H1 (cell line): ENCODE measurements around the gene PARD3. TPM values are rescaled to one million over a fixed set of nuclear protein-coding genes. Genes with fewer than 3 reads are reported as not detected.

ENCODE experiments used
- CTCF ChIA-PET: fragments of 300-600 bp; sonication (Branson Sonifier 250); formaldehyde crosslinking; loops from one replicate; lab custom pipeline; 2021; ENCODE audit not compliant: partially characterized antibody; lab: Charles Lee
- POLR2A ChIA-PET: fragments of 300-600 bp; sonication (Branson Sonifier 250); formaldehyde crosslinking; loops from one replicate; lab custom pipeline; 2021; ENCODE audit warnings: inconsistent platforms; ENCODE audit not compliant: partially characterized antibody; lab: Charles Lee
- DNase-seq, 2 experiments: peaks; one replicate each; pipeline versions ENCODE4 v3.0.0 to v3.0.0-alpha.2; 2010 to 2022; ENCODE audit warnings: low spot score in 2 of 2, low read depth in 1 of 2, mixed read lengths in 1 of 2
- FAIRE-seq: peaks from 2 replicates; lab custom pipeline; 2011; peaks lifted over from hg19 to GRCh38; lab: Jason Lieb, UNC
- H2AFZ ChIP-seq: 2 replicates; pipeline ENCODE4 v1.8.1; 2012; ENCODE audit warnings: low read length, inconsistent platforms
- H2AK5ac ChIP-seq: 2 replicates; pipeline ENCODE4 v1.6.1; 2013; ENCODE audit warnings: low read depth, low read length
- H2BK120ac ChIP-seq: replicated peaks from 2 replicates; pipeline ENCODE3; 2013; ENCODE audit warnings: low read depth, low read length, inconsistent platforms
- H2BK12ac ChIP-seq: 2 replicates; pipeline ENCODE4 v1.6.1; 2013; ENCODE audit warnings: low read depth, low read length
- H2BK15ac ChIP-seq: 2 replicates; pipeline ENCODE4 v1.6.1; 2013; ENCODE audit warnings: low read length
- H2BK20ac ChIP-seq: 2 replicates; pipeline ENCODE4 v1.6.1; 2013; ENCODE audit warnings: low read length
- H2BK5ac ChIP-seq: 2 replicates; pipeline ENCODE4 v1.6.1; 2013; ENCODE audit warnings: low read depth, low read length
- H3K14ac ChIP-seq: 2 replicates; pipeline ENCODE4 v1.6.1; 2013; ENCODE audit warnings: inconsistent platforms; ENCODE audit not compliant: insufficient read length
- H3K18ac ChIP-seq: 2 replicates; pipeline ENCODE4 v1.6.1; 2013; ENCODE audit warnings: low read length; ENCODE audit errors: extremely low read depth
- H3K23ac ChIP-seq: 2 replicates; pipeline ENCODE4 v1.6.1; 2013; ENCODE audit warnings: inconsistent platforms; ENCODE audit not compliant: insufficient read length
- H3K23me2 ChIP-seq: 2 replicates; pipeline ENCODE4 v1.6.1; 2013; ENCODE audit warnings: low read depth, low read length
- H3K27ac ChIP-seq: 2 replicates; pipeline ENCODE4 v1.6.1; 2011; ENCODE audit warnings: low read depth, low read length, inconsistent platforms
- H3K27me3 ChIP-seq, 4 experiments: replicated peaks in 1 of 4; 1 replicate in 1 of 4; 2 replicates in 3 of 4; pipeline versions ENCODE4 v1.6.1 to v1.8.1; 2011 to 2013; ENCODE audit warnings: low read length in 3 of 4, mild to moderate bottlenecking in 3 of 4, inconsistent platforms in 2 of 4, mixed read lengths in 2 of 4, moderate library complexity in 1 of 4; ENCODE audit not compliant: control insufficient read depth in 3 of 4, insufficient read depth in 3 of 4; ENCODE audit errors: extremely low read depth in 1 of 4
- H3K36me3 ChIP-seq, 4 experiments: 2 replicates each; pipeline versions ENCODE4 v1.6.1 to v1.8.1; 2011 to 2013; ENCODE audit warnings: mild to moderate bottlenecking in 4 of 4, low read length in 3 of 4, moderate library complexity in 2 of 4, control low read depth in 1 of 4, inconsistent platforms in 1 of 4; ENCODE audit not compliant: insufficient read depth in 4 of 4, control insufficient read depth in 2 of 4
- H3K4ac ChIP-seq: replicated peaks from 2 replicates; pipeline ENCODE3; 2013; ENCODE audit warnings: low read length, low read depth, mixed read lengths, inconsistent platforms; ENCODE audit not compliant: insufficient read length
- H3K4me1 ChIP-seq, 4 experiments: replicated peaks in 1 of 4; 1 replicate in 1 of 4; 2 replicates in 3 of 4; pipeline versions ENCODE4 v1.6.1 to v1.8.1; 2011 to 2013; ENCODE audit warnings: low read length in 3 of 4, inconsistent platforms in 2 of 4, mixed read lengths in 1 of 4; ENCODE audit not compliant: insufficient read depth in 4 of 4, control insufficient read depth in 3 of 4
- H3K4me2 ChIP-seq, 2 experiments: 2 replicates each; pipeline versions ENCODE4 v1.6.1 to v1.8.1; 2011 to 2013; ENCODE audit warnings: low read depth in 2 of 2, low read length in 2 of 2, control low read depth in 1 of 2, inconsistent platforms in 1 of 2, mild to moderate bottlenecking in 1 of 2; ENCODE audit not compliant: insufficient read depth in 1 of 2
- H3K4me3 ChIP-seq, 4 experiments: fragments of 200-600, 300-600 bp in 1 of 4; sonication (generic), shearing (Covaris generic), sonication (Bioruptor Twin) in 1 of 4; 2 replicates each; pipeline versions ENCODE4 v1.5.1 to v1.8.1; 2011 to 2016; ENCODE audit warnings: low read length in 4 of 4, low read depth in 3 of 4, control low read depth in 2 of 4, inconsistent platforms in 2 of 4, mild to moderate bottlenecking in 2 of 4, mixed read lengths in 1 of 4, moderate library complexity in 1 of 4; ENCODE audit not compliant: insufficient read depth in 2 of 4; ENCODE audit errors: extremely low read depth in 1 of 4
- H3K56ac ChIP-seq: replicated peaks from 2 replicates; pipeline ENCODE3; 2013; ENCODE audit warnings: low read depth, mild to moderate bottlenecking, mixed read lengths, low read length, inconsistent platforms; ENCODE audit not compliant: insufficient read length
- H3K79me1 ChIP-seq: 2 replicates; pipeline ENCODE4 v1.6.1; 2013; ENCODE audit warnings: low read depth, low read length, control low read depth
- H3K79me2 ChIP-seq, 2 experiments: 2 replicates each; pipeline versions ENCODE4 v1.6.1 to v1.8.1; 2012 to 2013; ENCODE audit warnings: low read length in 2 of 2, mild to moderate bottlenecking in 2 of 2, inconsistent platforms in 1 of 2; ENCODE audit not compliant: insufficient read depth in 2 of 2, control insufficient read depth in 1 of 2
- H3K9ac ChIP-seq, 4 experiments: replicated peaks in 1 of 4; 1 replicate in 1 of 4; 2 replicates in 3 of 4; pipeline versions ENCODE4 v1.6.1 to v1.8.1; 2011 to 2013; ENCODE audit warnings: low read depth in 3 of 4, low read length in 3 of 4, control low read depth in 2 of 4, mild to moderate bottlenecking in 2 of 4, moderate library complexity in 2 of 4, inconsistent platforms in 1 of 4; ENCODE audit errors: extremely low read depth in 1 of 4
- H3K9me3 ChIP-seq, 2 experiments: 2 replicates each; pipeline versions ENCODE4 v1.6.1 to v1.8.1; 2012 to 2013; ENCODE audit warnings: mild to moderate bottlenecking in 2 of 2, moderate library complexity in 2 of 2, control low read depth in 1 of 2, inconsistent platforms in 1 of 2, low read depth in 1 of 2, low read length in 1 of 2, mixed read lengths in 1 of 2; ENCODE audit not compliant: insufficient read depth in 2 of 2
- H4K20me1 ChIP-seq, 2 experiments: replicated peaks in 1 of 2; 2 replicates each; pipeline versions ENCODE3 to v1.8.1; 2011 to 2013; ENCODE audit warnings: inconsistent platforms in 2 of 2, low read length in 2 of 2, mild to moderate bottlenecking in 1 of 2; ENCODE audit not compliant: insufficient read depth in 2 of 2, control insufficient read depth in 1 of 2
- H4K5ac ChIP-seq: 2 replicates; pipeline ENCODE4 v1.6.1; 2013; ENCODE audit warnings: low read length, low read depth, mixed read lengths, inconsistent platforms; ENCODE audit not compliant: insufficient read length
- H4K8ac ChIP-seq: 2 replicates; pipeline ENCODE4 v1.8.0; 2013; ENCODE audit warnings: mild to moderate bottlenecking, moderate library complexity, low read length, inconsistent platforms; ENCODE audit not compliant: insufficient read depth; ENCODE audit errors: extremely low read depth
- H4K91ac ChIP-seq: replicated peaks from 2 replicates; pipeline ENCODE3; 2013; ENCODE audit warnings: low read length, mixed read lengths, inconsistent platforms; ENCODE audit not compliant: insufficient read length
- BACH1 ChIP-seq: IDR thresholded peaks from 2 replicates; pipeline ENCODE4 v1.6.1; 2012; ENCODE audit warnings: low read length, improper control_type of control experiment
- BCL11A ChIP-seq, 2 experiments: IDR thresholded peaks; one replicate each; pipeline ENCODE4 v1.6.1; 2011; ENCODE audit warnings: low read depth in 2 of 2, low read length in 2 of 2, mild to moderate bottlenecking in 2 of 2
- CHD2 ChIP-seq: IDR thresholded peaks from 2 replicates; pipeline ENCODE4 v1.6.1; 2012; ENCODE audit warnings: low read length, improper control_type of control experiment
- CTCF ChIP-seq, 3 experiments: IDR thresholded peaks; 1 replicate in 2 of 3; 2 replicates in 1 of 3; pipeline versions ENCODE4 v1.5.1 to v1.6.1; 2011; ENCODE audit warnings: low read length in 3 of 3, mild to moderate bottlenecking in 3 of 3, inconsistent platforms in 2 of 3, low read depth in 1 of 3, moderate library complexity in 1 of 3; ENCODE audit not compliant: insufficient read depth in 1 of 3; ENCODE audit errors: control extremely low read depth in 1 of 3
- RAD21 ChIP-seq, 2 experiments: IDR thresholded peaks in 1 of 2; conservative IDR thresholded peaks in 1 of 2; 2 replicates each; pipeline ENCODE4 v1.6.1; 2011; ENCODE audit warnings: low read depth in 2 of 2, low read length in 2 of 2, improper control_type of control experiment in 1 of 2, inconsistent platforms in 1 of 2, mild to moderate bottlenecking in 1 of 2, moderate library complexity in 1 of 2
- WGBS, 2 experiments: shearing (Covaris generic) in 1 of 2; methylation state at CpG; one replicate each; pipeline versions ENCODE4 v1.1.6 to v1.1.7; 2013 to 2015; ENCODE audit warnings: low lambda C conversion rate in 2 of 2, mixed read lengths in 2 of 2, inconsistent platforms in 1 of 2, low coverage in 1 of 2, missing lambda C conversion rate in 1 of 2; ENCODE audit not compliant: insufficient replicate concordance in 2 of 2, insufficient coverage in 1 of 2, insufficient read length in 1 of 2; ENCODE audit errors: extremely low coverage in 1 of 2, missing lambda C conversion rate in 1 of 2; 5-methylcytosine and 5-hydroxymethylcytosine counted together
- polyA plus RNA-seq, 7 experiments: library from polyadenylated mRNA; depleted of rRNA in 3 of 7; stranded (reverse) in 5 of 7; unstranded in 2 of 7; fragments of >200 nt in 5 of 7; fragments of 200-250 nt in 2 of 7; gene quantifications; 1 replicate in 5 of 7; 2 replicates in 1 of 7; 4 replicates in 1 of 7; pipeline versions ENCODE4 v1.2.1 to v1.2.3, GENCODE V29; 2011 to 2013; ENCODE audit warnings: missing spikeins in 2 of 7, mixed read lengths in 2 of 7
- total RNA-seq: library from RNA; stranded (reverse); fragmentation: NEBNext Ultra II Directional; extraction: Animal tissue kit (Norgen Biotek cat#: 25700); gene quantifications from 2 replicates; pipeline ENCODE4 v1.2.1, GENCODE V29; 2021

PARD3 gene
- total and polyA plus RNA-seq, 2 of the 8 experiments (the other 6 are each of a cell fraction or from before 2014, with no cell fraction given): 19.7 to 49.1 TPM

- FAIRE-seq: no peak
Measured at GRCh38 chr10:34826221-34826620, 11.1 kb upstream of the PARD3 start.

More at GRCh38 chr10:34826221-34826620, 11.1 kb upstream of the PARD3 start:
- peak; percentile 33 to 47; a peak in 3 of 4 replicates for TF ChIP-seq RAD21 (IDR thresholded peaks at IDR 0.05 in 1 of 2, conservative IDR thresholded peaks at IDR 0.05 in 1 of 2; ENCODE audit: low read depth in 2 of 2, low read length in 2 of 2)
- TF ChIP-seq CHD2: no peak
- TF ChIP-seq BCL11A (IDR thresholded peaks at IDR 0.05; ENCODE audit: low read depth in 2 of 2, low read length in 2 of 2): no peak
- TF ChIP-seq BACH1: no peak
- TF ChIP-seq CTCF (IDR thresholded peaks at IDR 0.05; ENCODE audit: control extremely low read depth in 1 of 3, insufficient read depth in 1 of 3, low read depth in 1 of 3, low read length in 3 of 3): peak; percentile 3 to 41 (median 32); a peak in 2 of 4 replicates
- Histone ChIP-seq H3K23ac (no peak overlapping the region), H2BK5ac (no peak overlapping the region), H2AFZ (no peak overlapping the region; the same call in 1 of the 2 replicates), H4K91ac (no peak overlapping the region), H3K4me1 (no peaks in the 10 kb centered on the region), H3K18ac (no peak overlapping the region), H3K9ac (no peak overlapping the region), H3K4me2 (no peak overlapping the region), H3K36me3 (no peaks in the 10 kb centered on the region), H3K79me2 (no peaks in the 10 kb centered on the region), H3K27me3 (no peaks in the 10 kb centered on the region), H2BK15ac (no peak overlapping the region), H2BK12ac (0 out of 2 replicates have a peak overlapping the region, but pooled peaks have one; percentile 14), H3K4me3 (no peak overlapping the region), H4K20me1 (no peaks in the 10 kb centered on the region), H2AK5ac (no peak overlapping the region), H3K27ac (no peak overlapping the region), H3K79me1 (no peaks in the 10 kb centered on the region), H3K56ac (no peak overlapping the region), H4K8ac (0 out of 2 replicates have a peak overlapping the region, but pooled peaks have one; percentile 57), H2BK120ac (no peak overlapping the region), H3K14ac (no peak overlapping the region), H3K4ac (no peak overlapping the region), H2BK20ac (no peak overlapping the region), H4K5ac (no peak overlapping the region), H3K9me3 (no peaks in the 10 kb centered on the region), H3K23me2 (no peaks in the 10 kb centered on the region)
- DNase-seq: no peak
- CTCF ChIA-PET: interaction anchor here (0.6 to 2.5 kb wide), 8 partner anchors 7 to 591 kb away, joined by 3 to 11 read pairs (median 3); no protein-coding TSS in a partner anchor
- POLR2A ChIA-PET: no interaction called here
- 80% methylated on average over 6 of the region's 6 CpGs; no CpG with 5 or more reads in 1 of the 2 experiments for WGBS, 2 experiments
